OCI-LY3 (cell line): ENCODE measurements around the gene B4GALT7.

Source experiments
- H2AFZ ChIP-seq: fragments of 200-600, 300-600 bp; shearing (Covaris generic); 2 replicates; pipeline ENCODE4 v1.6.0; 2014; ENCODE audit warnings: antibody characterized with exemption, low read depth, low read length
- H3K27ac ChIP-seq: fragments of 200-600, 300-600 bp; sonication (generic); 2 replicates; pipeline ENCODE4 v1.5.1; 2014; ENCODE audit warnings: mild to moderate bottlenecking, low read length, moderate library complexity, mixed read lengths
- H3K27me3 ChIP-seq: fragments of 200-600, 300-600 bp; sonication (generic); 2 replicates; pipeline ENCODE4 v1.6.1; 2014; ENCODE audit warnings: low read depth, low read length, mixed read lengths
- H3K36me3 ChIP-seq: fragments of 200-600, 300-600 bp; sonication (generic); replicated peaks from 2 replicates; pipeline ENCODE3; 2014; ENCODE audit warnings: low read depth, low read length, mixed read lengths
- H3K4me1 ChIP-seq: fragments of 300-600, 200-600 bp; sonication (generic); 2 replicates; pipeline ENCODE4 v1.6.1; 2014; ENCODE audit warnings: low read length, mixed read lengths
- H3K4me2 ChIP-seq: fragments of 200-600, 300-600 bp; sonication (generic); 2 replicates; pipeline ENCODE4 v1.6.1; 2014; ENCODE audit warnings: low read length, mixed read lengths
- H3K4me3 ChIP-seq: fragments of 300-600, 200-600 bp; sonication (generic); 2 replicates; pipeline ENCODE4 v1.5.1; 2014; ENCODE audit warnings: antibody characterized with exemption, mild to moderate bottlenecking, low read length, moderate library complexity
- H3K79me2 ChIP-seq: fragments of 300-600, 200-600 bp; shearing (Covaris generic); 2 replicates; pipeline ENCODE4 v1.6.1; 2014; ENCODE audit warnings: mild to moderate bottlenecking, low read length, mixed read lengths
- H3K9ac ChIP-seq: fragments of 300-600, 200-600 bp; shearing (Covaris generic); 2 replicates; pipeline ENCODE4 v1.6.0; 2014; ENCODE audit warnings: mild to moderate bottlenecking, low read length, moderate library complexity
- H3K9me3 ChIP-seq: fragments of 200-600, 300-600 bp; shearing (Covaris generic); 2 replicates; pipeline ENCODE4 v1.6.1; 2014; ENCODE audit warnings: low read length, mixed read lengths; ENCODE audit not compliant: insufficient read depth
- H4K20me1 ChIP-seq: fragments of 200-600, 300-600 bp; sonication (generic); 2 replicates; pipeline ENCODE4 v1.6.1; 2016; ENCODE audit warnings: low read length, mixed read lengths; ENCODE audit not compliant: insufficient read depth
- CTCF ChIP-seq: fragments of 200-600, 300-600 bp; sonication (generic); IDR thresholded peaks from 2 replicates; pipeline ENCODE4 v1.5.1; 2014; ENCODE audit warnings: antibody characterized with exemption, low read length, low read depth
- EZH2phosphoT487 ChIP-seq: fragments of 200-600 bp; shearing (Covaris generic); IDR thresholded peaks from 2 replicates; pipeline ENCODE4 v1.6.1; 2018; ENCODE audit warnings: antibody characterized with exemption, mixed run types, low read depth

The B4GALT7 gene

DNA sequence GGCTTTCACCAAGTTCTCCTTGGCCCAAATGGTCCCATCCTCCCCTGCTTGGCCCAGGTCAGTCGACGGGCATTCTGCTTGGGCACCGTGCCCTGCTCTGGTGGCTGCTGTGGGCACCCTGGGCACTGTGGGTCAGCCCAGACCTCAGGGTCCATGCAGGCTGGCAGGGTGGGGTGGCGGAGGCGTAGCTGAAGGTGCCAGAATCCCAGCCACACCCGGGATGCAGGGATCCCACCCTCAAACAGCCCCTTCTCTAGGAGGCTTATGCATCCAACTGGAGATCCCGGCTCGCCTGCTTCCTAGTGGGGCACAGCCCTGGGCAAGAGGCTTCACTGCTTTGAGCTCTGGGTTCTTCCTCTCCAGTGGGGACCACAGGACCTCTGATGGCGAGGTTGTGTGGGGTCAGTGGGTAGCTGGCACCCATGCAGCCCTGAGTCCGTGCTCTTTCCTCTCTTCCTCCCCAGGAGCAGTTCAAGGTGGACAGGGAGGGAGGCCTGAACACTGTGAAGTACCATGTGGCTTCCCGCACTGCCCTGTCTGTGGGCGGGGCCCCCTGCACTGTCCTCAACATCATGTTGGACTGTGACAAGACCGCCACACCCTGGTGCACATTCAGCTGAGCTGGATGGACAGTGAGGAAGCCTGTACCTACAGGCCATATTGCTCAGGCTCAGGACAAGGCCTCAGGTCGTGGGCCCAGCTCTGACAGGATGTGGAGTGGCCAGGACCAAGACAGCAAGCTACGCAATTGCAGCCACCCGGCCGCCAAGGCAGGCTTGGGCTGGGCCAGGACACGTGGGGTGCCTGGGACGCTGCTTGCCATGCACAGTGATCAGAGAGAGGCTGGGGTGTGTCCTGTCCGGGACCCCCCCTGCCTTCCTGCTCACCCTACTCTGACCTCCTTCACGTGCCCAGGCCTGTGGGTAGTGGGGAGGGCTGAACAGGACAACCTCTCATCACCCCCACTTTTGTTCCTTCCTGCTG, 9.4 kb downstream of the B4GALT7 start:
- H3K9me3 ChIP-seq, result no peaks in the 10 kb centered on the region
- no peak overlapping the region for H3K4me2 ChIP-seq
- no peaks in the 10 kb centered on the region for H3K27me3 ChIP-seq
- no peak overlapping the region for H3K27ac ChIP-seq
- H3K9ac ChIP-seq, result no peak overlapping the region
- H2AFZ ChIP-seq, result no peak overlapping the region
- H3K4me1 ChIP-seq, result no peaks in the 10 kb centered on the region
- H4K20me1 ChIP-seq, result 0 out of 2 replicates have a peak, but pooled peaks cover 3% of the 10 kb centered on the region
- TF ChIP-seq EZH2phosphoT487, result no peak
- no peak for TF ChIP-seq CTCF
- H3K4me3 ChIP-seq, result no peak overlapping the region
- H3K79me2 ChIP-seq, result no peaks in the 10 kb centered on the region
- H3K36me3 ChIP-seq, result peaks cover 21% of the 10 kb centered on the region

DNA sequence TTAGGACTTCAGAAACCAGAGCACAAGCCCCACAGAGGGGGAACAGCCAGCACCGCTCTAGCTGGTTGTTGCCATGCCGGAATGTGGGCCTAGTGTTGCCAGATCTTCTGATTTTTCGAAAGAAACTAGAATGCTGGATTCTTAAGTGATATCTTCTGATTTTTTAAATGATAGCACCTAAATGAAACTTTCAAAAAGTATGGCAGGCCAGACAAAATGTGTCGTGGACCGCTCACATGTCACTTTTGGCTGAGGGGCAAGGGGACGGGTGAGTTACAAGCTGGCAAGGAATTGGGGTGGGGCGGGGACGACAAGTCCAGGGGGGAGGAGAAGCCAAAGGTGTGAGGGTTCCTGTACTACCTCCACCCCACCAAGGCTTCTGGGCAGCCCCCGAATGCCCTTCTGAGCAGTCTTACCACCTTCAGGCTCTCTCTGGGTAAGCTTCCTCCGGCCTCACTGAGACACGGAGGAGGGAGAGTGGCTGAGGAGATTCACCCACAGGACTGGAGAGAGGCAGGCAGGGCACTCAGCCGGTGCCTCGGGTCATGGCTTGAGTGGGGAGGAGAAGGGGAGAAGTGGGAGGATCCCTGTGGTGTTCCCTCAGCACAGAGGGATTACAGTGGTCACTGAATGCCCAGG, 10.3 kb downstream of the B4GALT7 start:
- Histone ChIP-seq H2AFZ (no peak overlapping the region), H3K9ac (no peak overlapping the region), H3K4me1 (no peaks in the 10 kb centered on the region), H3K27me3 (no peaks in the 10 kb centered on the region), H4K20me1 (0 out of 2 replicates have a peak, but pooled peaks cover 3% of the 10 kb centered on the region), H3K4me2 (no peak overlapping the region), H3K36me3 (peaks cover 18% of the 10 kb centered on the region), H3K79me2 (no peaks in the 10 kb centered on the region), H3K27ac (no peak overlapping the region), H3K9me3 (no peaks in the 10 kb centered on the region), H3K4me3 (no peak overlapping the region)
- TF ChIP-seq CTCF (no peak), EZH2phosphoT487 (no peak)

GRCh38 chr5:177610770-177611445, 11.0 kb downstream of the B4GALT7 start:
- no peaks in the 10 kb centered on the region for H3K4me1 ChIP-seq
- peaks cover 18% of the 10 kb centered on the region for H3K36me3 ChIP-seq
- H4K20me1 ChIP-seq, result 0 out of 2 replicates have a peak, but pooled peaks cover 3% of the 10 kb centered on the region
- H3K79me2 ChIP-seq, result no peaks in the 10 kb centered on the region
- no peak overlapping the region for H3K4me2 ChIP-seq
- H2AFZ ChIP-seq, result no peak overlapping the region
- no peak overlapping the region for H3K9ac ChIP-seq
- H3K27me3 ChIP-seq, result no peaks in the 10 kb centered on the region
- H3K27ac ChIP-seq, result no peak overlapping the region
- no peak overlapping the region for H3K4me3 ChIP-seq
- H3K9me3 ChIP-seq, result no peaks in the 10 kb centered on the region
- no peak for TF ChIP-seq EZH2phosphoT487
- TF ChIP-seq CTCF, result no peak
